Mammary epithelial cell (primary cell): ENCODE results near the gene IFNL2.

Source experiments
- EZH2 ChIP-seq: IDR thresholded peaks from 2 replicates; pipeline ENCODE4 v1.6.1; 2012; ENCODE audit warnings: low read length, inconsistent platforms, borderline replicate concordance
- TF ChIP-seq, protein P1 (sequence below), 2 donors: IDR thresholded peaks in 1 of 2; conservative IDR thresholded peaks in 1 of 2; 2 replicates each; pipeline ENCODE4 v1.5.1; 2011 to 2012; ENCODE audit warnings: inconsistent platforms in 2 of 2, low read length in 2 of 2, mild to moderate bottlenecking in 2 of 2, control low read depth in 1 of 2, low read depth in 1 of 2; ENCODE audit not compliant: insufficient read depth in 1 of 2; ENCODE audit errors: extremely low read depth in 1 of 2

GRCh38 chr19:39282021-39282420, 13.8 kb downstream of the IFNL2 start:
- TF ChIP-seq, protein P1, sequence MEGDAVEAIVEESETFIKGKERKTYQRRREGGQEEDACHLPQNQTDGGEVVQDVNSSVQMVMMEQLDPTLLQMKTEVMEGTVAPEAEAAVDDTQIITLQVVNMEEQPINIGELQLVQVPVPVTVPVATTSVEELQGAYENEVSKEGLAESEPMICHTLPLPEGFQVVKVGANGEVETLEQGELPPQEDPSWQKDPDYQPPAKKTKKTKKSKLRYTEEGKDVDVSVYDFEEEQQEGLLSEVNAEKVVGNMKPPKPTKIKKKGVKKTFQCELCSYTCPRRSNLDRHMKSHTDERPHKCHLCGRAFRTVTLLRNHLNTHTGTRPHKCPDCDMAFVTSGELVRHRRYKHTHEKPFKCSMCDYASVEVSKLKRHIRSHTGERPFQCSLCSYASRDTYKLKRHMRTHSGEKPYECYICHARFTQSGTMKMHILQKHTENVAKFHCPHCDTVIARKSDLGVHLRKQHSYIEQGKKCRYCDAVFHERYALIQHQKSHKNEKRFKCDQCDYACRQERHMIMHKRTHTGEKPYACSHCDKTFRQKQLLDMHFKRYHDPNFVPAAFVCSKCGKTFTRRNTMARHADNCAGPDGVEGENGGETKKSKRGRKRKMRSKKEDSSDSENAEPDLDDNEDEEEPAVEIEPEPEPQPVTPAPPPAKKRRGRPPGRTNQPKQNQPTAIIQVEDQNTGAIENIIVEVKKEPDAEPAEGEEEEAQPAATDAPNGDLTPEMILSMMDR (conservative IDR thresholded peaks at IDR 0.05 in 1 of 2, IDR thresholded peaks at IDR 0.05 in 1 of 2; ENCODE audit: extremely low read depth in 1 of 2, insufficient read depth in 1 of 2, low read depth in 1 of 2, low read length in 2 of 2): no peak
- TF ChIP-seq EZH2: no peak
